ENCODE results near the gene ANKRD26.

DNA sequence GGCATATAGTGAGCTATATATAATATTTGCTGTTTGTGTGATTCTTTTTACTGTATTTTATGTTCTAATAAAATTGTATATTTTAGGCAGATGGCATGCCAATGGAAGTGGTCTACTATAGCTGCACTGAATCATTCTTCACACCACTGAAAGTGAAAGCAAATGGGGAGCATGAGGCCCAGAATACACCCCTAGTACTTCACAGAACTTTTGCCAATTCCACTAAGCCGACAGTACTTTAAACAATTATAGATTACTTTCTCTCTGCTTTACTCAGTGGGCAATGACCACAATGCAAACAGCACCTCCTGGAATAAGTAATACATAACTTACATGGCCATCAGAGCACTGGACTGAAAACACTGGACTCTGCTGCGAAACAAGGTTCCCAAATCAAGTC lies 70.2 kb downstream of the ANKRD26 start:
- TF ChIP-seq, protein P1, sequence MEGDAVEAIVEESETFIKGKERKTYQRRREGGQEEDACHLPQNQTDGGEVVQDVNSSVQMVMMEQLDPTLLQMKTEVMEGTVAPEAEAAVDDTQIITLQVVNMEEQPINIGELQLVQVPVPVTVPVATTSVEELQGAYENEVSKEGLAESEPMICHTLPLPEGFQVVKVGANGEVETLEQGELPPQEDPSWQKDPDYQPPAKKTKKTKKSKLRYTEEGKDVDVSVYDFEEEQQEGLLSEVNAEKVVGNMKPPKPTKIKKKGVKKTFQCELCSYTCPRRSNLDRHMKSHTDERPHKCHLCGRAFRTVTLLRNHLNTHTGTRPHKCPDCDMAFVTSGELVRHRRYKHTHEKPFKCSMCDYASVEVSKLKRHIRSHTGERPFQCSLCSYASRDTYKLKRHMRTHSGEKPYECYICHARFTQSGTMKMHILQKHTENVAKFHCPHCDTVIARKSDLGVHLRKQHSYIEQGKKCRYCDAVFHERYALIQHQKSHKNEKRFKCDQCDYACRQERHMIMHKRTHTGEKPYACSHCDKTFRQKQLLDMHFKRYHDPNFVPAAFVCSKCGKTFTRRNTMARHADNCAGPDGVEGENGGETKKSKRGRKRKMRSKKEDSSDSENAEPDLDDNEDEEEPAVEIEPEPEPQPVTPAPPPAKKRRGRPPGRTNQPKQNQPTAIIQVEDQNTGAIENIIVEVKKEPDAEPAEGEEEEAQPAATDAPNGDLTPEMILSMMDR (IDR thresholded peaks at IDR 0.05; ENCODE audit: extremely low read depth in 1 of 2, insufficient read depth in 1 of 2, low read depth in 1 of 2, low read length in 2 of 2) = no peak
- no peak for TF ChIP-seq EZH2 (IDR thresholded peaks at IDR 0.05; ENCODE audit: borderline replicate concordance, low read depth, low read length, severe bottlenecking)
- TF ChIP-seq POLR2A (IDR thresholded peaks at IDR 0.05; ENCODE audit: low read depth, low read length) = no peak
- no peak for TF ChIP-seq POLR2AphosphoS5 (IDR thresholded peaks at IDR 0.05; ENCODE audit: insufficient read depth, low read depth, low read length)
